Upper lobe of left lung (tissue), 6 donors: Measurements from ENCODE around the gene CWF19L2. TPM values are rescaled to one million over a fixed set of nuclear protein-coding genes. Genes with fewer than 3 reads are reported as not detected.

ENCODE experiments used
- ATAC-seq, 2 donors: fragments of 200-7000 bp; cut with Tn5 transposase; one replicate each; pipeline ENCODE4 v1.9.1; 2022; ENCODE audit warnings: mild to moderate bottlenecking in 2 of 2, moderate library complexity in 2 of 2; ENCODE audit not compliant: low FRiP score in 2 of 2
- DNase-seq, 2 donors: peaks; one replicate each; pipeline ENCODE4 v3.0.0-alpha.2; 2019 to 2020
- H3K27ac ChIP-seq, 4 donors: fragments of 200-600 bp; sonication (generic); one replicate each; pipeline ENCODE4 v1.5.1; 2016 to 2019
- H3K27me3 ChIP-seq, 4 donors: fragments of 200-600 bp; sonication (generic); one replicate each; pipeline ENCODE4 v1.5.1; 2017 to 2019
- H3K36me3 ChIP-seq, 4 donors: fragments of 200-600 bp; sonication (generic); one replicate each; pipeline ENCODE4 v1.5.1; 2016 to 2019
- H3K4me1 ChIP-seq, 4 donors: fragments of 200-600 bp; sonication (generic); one replicate each; pipeline ENCODE4 v1.5.1; 2018 to 2019
- H3K4me3 ChIP-seq, 4 donors: fragments of 200-600 bp; sonication (generic); one replicate each; pipeline ENCODE4 v1.5.1; 2017 to 2019; ENCODE audit warnings: mild to moderate bottlenecking in 2 of 4, moderate library complexity in 1 of 4
- H3K9me3 ChIP-seq, 4 donors: fragments of 200-600 bp; sonication (generic); one replicate each; pipeline ENCODE4 v1.5.1; 2018 to 2019
- CTCF ChIP-seq, 6 experiments: fragments of 450-650 bp in 4 of 6; fragments of 200-600 bp in 2 of 6; sonication (generic) in 2 of 6; IDR thresholded peaks; one replicate each; pipeline ENCODE4 v1.5.1; 2016 to 2019; ENCODE audit warnings: antibody characterized with exemption in 6 of 6
- EP300 ChIP-seq, 4 donors: sonication (generic); formaldehyde crosslinking; IDR thresholded peaks; one replicate each; pipeline ENCODE4 v1.5.1; 2017; ENCODE audit warnings: antibody characterized with exemption in 4 of 4, control low read depth in 2 of 4
- POLR2A ChIP-seq, 4 donors: fragments of 450-650 bp; IDR thresholded peaks; one replicate each; pipeline ENCODE4 v1.5.1; 2016 to 2017; ENCODE audit warnings: antibody characterized with exemption in 4 of 4, mild to moderate bottlenecking in 2 of 4
- POLR2AphosphoS5 ChIP-seq, 2 donors: sonication (generic); formaldehyde crosslinking; IDR thresholded peaks; one replicate each; pipeline ENCODE4 v1.5.1; 2017; ENCODE audit warnings: antibody characterized with exemption in 2 of 2
- WGBS, 2 donors: methylation state at CpG; one replicate each; pipeline ENCODE4 v1.1.5; 2017 to 2018; 5-methylcytosine and 5-hydroxymethylcytosine counted together
- total RNA-seq, 6 donors: library from RNA; depleted of rRNA in 4 of 6; stranded (reverse); fragments of >200 nt in 4 of 6; gene quantifications; one replicate each; pipeline versions ENCODE4 v1.1.0 to v1.2.1, GENCODE V29; 2016 to 2021
- donor health status: DM: no; HTN: no; CAD: no; lungs with moderate emphysema.
- donor health status: DM: no; HTN: yes; CAD: no; lungs with severe emphysema.

The CWF19L2 gene
- total RNA-seq, 6 donors from 2014 or later, result 12.8 to 37.7 (median 21.7) TPM

- H3K27me3 ChIP-seq, result no peaks in the 10 kb centered on the region
- peaks cover 15 to 73% (median 39%) of the 10 kb centered on the region in 4 donors for H3K36me3 ChIP-seq
- H3K9me3 ChIP-seq, result no peaks in the 10 kb centered on the region
- H3K4me1 ChIP-seq, result no peaks in the 10 kb centered on the region
- WGBS, 2 donors, result 96 to 100% methylated on average over 1 of the region's 1 CpG
- H3K27ac ChIP-seq, result no peak overlapping the region
- ATAC-seq (no peak), DNase-seq (no peak)
- H3K4me3 ChIP-seq, result no peak overlapping the region
- TF ChIP-seq EP300 (IDR thresholded peaks at IDR 0.05), result no peak
- no peak for TF ChIP-seq POLR2A (IDR thresholded peaks at IDR 0.05)
- no peak for TF ChIP-seq CTCF (IDR thresholded peaks at IDR 0.05)
Measured at GRCh38 chr11:107442715-107443215, 14.9 kb downstream of the CWF19L2 start.

- TF ChIP-seq POLR2AphosphoS5 (IDR thresholded peaks at IDR 0.05) (no peak), EP300 (IDR thresholded peaks at IDR 0.05) (no peak), POLR2A (IDR thresholded peaks at IDR 0.05) (no peak), CTCF (IDR thresholded peaks at IDR 0.05) (no peak)
- H3K9me3 ChIP-seq, result no peaks in the 10 kb centered on the region
- no peak for ATAC-seq
- no peak overlapping the region for H3K4me3 ChIP-seq
- no peaks in the 10 kb centered on the region for H3K4me1 ChIP-seq
- no peak overlapping the region for H3K27ac ChIP-seq
- 77 to 92% methylated on average over 6 of the region's 6 CpGs for WGBS, 2 donors
- DNase-seq, result no peak
- peaks cover 15 to 57% (median 34%) of the 10 kb centered on the region in 4 donors for H3K36me3 ChIP-seq
- no peaks in the 10 kb centered on the region for H3K27me3 ChIP-seq
Measured at GRCh38 chr11:107439586-107440167, 17.9 kb downstream of the CWF19L2 start.

GRCh38 chr11:107438148-107438547, 19.5 kb downstream of the CWF19L2 start:
- 96 to 98% methylated on average over 1 of the region's 1 CpG for WGBS, 2 donors
- H3K4me3 ChIP-seq, result no peak overlapping the region
- no peaks in the 10 kb centered on the region for H3K4me1 ChIP-seq
- no peak overlapping the region for H3K27ac ChIP-seq
- TF ChIP-seq POLR2A (IDR thresholded peaks at IDR 0.05) (no peak), POLR2AphosphoS5 (IDR thresholded peaks at IDR 0.05) (no peak), EP300 (IDR thresholded peaks at IDR 0.05) (no peak), CTCF (IDR thresholded peaks at IDR 0.05) (no peak)
- DNase-seq (no peak), ATAC-seq (no peak)
- H3K27me3 ChIP-seq, result no peaks in the 10 kb centered on the region
- no peaks in the 10 kb centered on the region for H3K9me3 ChIP-seq
- H3K36me3 ChIP-seq, result peaks cover 15 to 50% (median 31%) of the 10 kb centered on the region in 4 donors

- no peak for DNase-seq
- Histone ChIP-seq H3K9me3 (no peaks in the 10 kb centered on the region), H3K36me3 (peaks cover 3 to 36% (median 6%) of the 10 kb centered on the region in 4 donors), H3K4me3 (no peak overlapping the region), H3K27me3 (no peaks in the 10 kb centered on the region), H3K27ac (no peak overlapping the region), H3K4me1 (no peaks in the 10 kb centered on the region)
- TF ChIP-seq POLR2A (IDR thresholded peaks at IDR 0.05) (no peak), EP300 (IDR thresholded peaks at IDR 0.05) (no peak), POLR2AphosphoS5 (IDR thresholded peaks at IDR 0.05) (no peak), CTCF (IDR thresholded peaks at IDR 0.05) (no peak)
- 80 to 84% methylated on average over 3 of the region's 3 CpGs for WGBS, 2 donors
- no peak for ATAC-seq
Measured at GRCh38 chr11:107430525-107430924, 27.1 kb downstream of the CWF19L2 start.
